Stimulated activated CD4-positive, alpha-beta T cell treated with anti-CD3 and anti-CD28 coated beads, Interleukin-15, amount 100 ng/mL, for 24 hours (primary cell): ENCODE measurements around the gene OLFML2B.
"Not testable (repeated sequence)": the region's sequence is repeated elsewhere in the genome, so short reads cannot be mapped to it uniquely, and the experiment has no call there.

ENCODE experiments used
- DNase-seq: peaks from one replicate; pipeline ENCODE4 v3.0.0-alpha.2; 2020

Gene OLFML2B

GRCh38 chr1:162033428-162033827 lies 9.8 kb upstream of the OLFML2B start:
- DNase-seq: no peak

- DNase-seq: no peak
Measured at GRCh38 chr1:162030759-162031280, 7.2 kb upstream of the OLFML2B start.

- DNase-seq: no peak
Measured at GRCh38 chr1:162029157-162029556, 5.5 kb upstream of the OLFML2B start.

- DNase-seq: no peak
Measured at GRCh38 chr1:162028726-162029125, 5.1 kb upstream of the OLFML2B start.

- no peak for DNase-seq
Measured at GRCh38 chr1:162026881-162027280, 3.2 kb upstream of the OLFML2B start.

- DNase-seq: no peak
Measured at GRCh38 chr1:162025541-162025940, 1.9 kb upstream of the OLFML2B start.

- no peak for DNase-seq
Measured at GRCh38 chr1:162023181-162023546, 505 bp downstream of the OLFML2B start.

GRCh38 chr1:162022626-162023025 lies 1.0 kb downstream of the OLFML2B start:
- no peak for DNase-seq

- DNase-seq: no peak
Measured at GRCh38 chr1:162021124-162021523, 2.5 kb downstream of the OLFML2B start.

- no peak for DNase-seq
Measured at GRCh38 chr1:162020150-162020549, 3.5 kb downstream of the OLFML2B start.

- no peak for DNase-seq
Measured at GRCh38 chr1:162019446-162019845, 4.2 kb downstream of the OLFML2B start.

- no peak for DNase-seq
Measured at GRCh38 chr1:162019006-162019405, 4.7 kb downstream of the OLFML2B start.

- DNase-seq: no peak
Measured at GRCh38 chr1:162018418-162018817, 5.3 kb downstream of the OLFML2B start.

GRCh38 chr1:162017791-162018190 lies 5.9 kb downstream of the OLFML2B start:
- DNase-seq: not testable (repeated sequence)

GRCh38 chr1:162016631-162017030 lies 7.0 kb downstream of the OLFML2B start:
- no peak for DNase-seq

GRCh38 chr1:162015196-162015595 lies 8.5 kb downstream of the OLFML2B start:
- DNase-seq: no peak

GRCh38 chr1:162014202-162014601 lies 9.5 kb downstream of the OLFML2B start:
- DNase-seq: no peak

GRCh38 chr1:162013289-162013688 lies 10.4 kb downstream of the OLFML2B start:
- DNase-seq: no peak

- DNase-seq: no peak
Measured at GRCh38 chr1:162011337-162012012, 12.2 kb downstream of the OLFML2B start.

- DNase-seq: no peak
Measured at GRCh38 chr1:162010175-162010506, 13.5 kb downstream of the OLFML2B start.

GRCh38 chr1:162009501-162010174 lies 14.0 kb downstream of the OLFML2B start:
- DNase-seq: no peak

GRCh38 chr1:162008799-162009198 lies 14.9 kb downstream of the OLFML2B start:
- no peak for DNase-seq

- DNase-seq: no peak
Measured at GRCh38 chr1:162007466-162007865, 16.2 kb downstream of the OLFML2B start.

GRCh38 chr1:162006081-162006480 lies 17.6 kb downstream of the OLFML2B start:
- no peak for DNase-seq
